PC-9 (cell line): ENCODE data around the gene KRTAP20-3.

Experiments used
- CTCF ChIP-seq: fragments of 200-600 bp; sonication (generic); conservative IDR thresholded peaks from 2 replicates; pipeline ENCODE4 v1.6.1; 2017; ENCODE audit warnings: mixed run types, antibody characterized with exemption, mild to moderate bottlenecking, moderate library complexity
- EZH2 ChIP-seq: fragments of 200-600 bp; sonication (generic); IDR thresholded peaks from 2 replicates; pipeline ENCODE4 v1.8.0; 2017; ENCODE audit warnings: antibody characterized with exemption, low read depth

- TF ChIP-seq CTCF, result no peak
- TF ChIP-seq EZH2, result no peak
Measured at GRCh38 chr21:30672985-30673650, 30.5 kb downstream of the KRTAP20-3 start.
